Calu3 (cell line): ENCODE results near the gene ADIRF. TPM values are rescaled to one million over a fixed set of nuclear protein-coding genes. Genes with fewer than 3 reads are reported as not detected.
"Not testable (repeated sequence)": the region's sequence is repeated elsewhere in the genome, so short reads cannot be mapped to it uniquely, and the experiment has no call there.

Source experiments
- BruUV-seq: library from RNA; stranded (reverse); fragments of 400-500 nt; replicated peaks from 2 replicates; lab custom pipeline; 2021; lab: Mats Ljungman, UMichigan
- CTCF ChIA-PET: fragments of 300-600 bp; sonication (Branson Sonifier 250); formaldehyde crosslinking; loops from one replicate; lab custom pipeline; 2022; ENCODE audit warnings: antibody characterized with exemption; lab: Charles Lee
- DNase-seq: peaks from one replicate; pipeline ENCODE4 v3.0.0; 2022
- H3K27ac Mint-ChIP-seq: one replicate; pipeline ENCODE4 v1.8.0; 2022; ENCODE audit warnings: mixed read lengths; ENCODE audit not compliant: unreplicated experiment
- H3K27me3 Mint-ChIP-seq: one replicate; pipeline ENCODE4 v1.8.0; 2022; ENCODE audit warnings: mixed read lengths; ENCODE audit not compliant: unreplicated experiment
- H3K36me3 Mint-ChIP-seq: one replicate; pipeline ENCODE4 v1.8.0; 2022; ENCODE audit warnings: mild to moderate bottlenecking, moderate library complexity, mixed read lengths; ENCODE audit not compliant: insufficient read depth, unreplicated experiment
- H3K4me1 Mint-ChIP-seq: one replicate; pipeline ENCODE4 v1.8.0; 2022; ENCODE audit warnings: mild to moderate bottlenecking, low read depth, mixed read lengths; ENCODE audit not compliant: unreplicated experiment
- H3K4me3 Mint-ChIP-seq: one replicate; pipeline ENCODE4 v1.8.0; 2022; ENCODE audit warnings: mild to moderate bottlenecking, low read depth, moderate library complexity, mixed read lengths; ENCODE audit not compliant: unreplicated experiment
- H3K9me3 Mint-ChIP-seq: one replicate; pipeline ENCODE4 v1.8.0; 2022; ENCODE audit warnings: low read depth, mixed read lengths; ENCODE audit not compliant: unreplicated experiment
- intact Hi-C: fragments of 100-400 bp; cut with micrococcal nuclease; formaldehyde crosslinking; loops from one replicate; pipeline ENCODE4 v1.10.0; 2022; ENCODE audit not compliant: unreplicated experiment
- total RNA-seq: library from RNA; stranded (reverse); gene quantifications from 2 replicates; pipeline ENCODE4 v1.2.3, GENCODE V29; 2022
- TF ChIP-seq, protein P1 (sequence below): fragments of 200-600 bp; IDR thresholded peaks from one replicate; pipeline ENCODE4 v1.8.0; 2022; ENCODE audit warnings: antibody characterized with exemption; ENCODE audit not compliant: unreplicated experiment

The ADIRF gene
- total RNA-seq, 1 experiment from 2014 or later = not detected

DNA sequence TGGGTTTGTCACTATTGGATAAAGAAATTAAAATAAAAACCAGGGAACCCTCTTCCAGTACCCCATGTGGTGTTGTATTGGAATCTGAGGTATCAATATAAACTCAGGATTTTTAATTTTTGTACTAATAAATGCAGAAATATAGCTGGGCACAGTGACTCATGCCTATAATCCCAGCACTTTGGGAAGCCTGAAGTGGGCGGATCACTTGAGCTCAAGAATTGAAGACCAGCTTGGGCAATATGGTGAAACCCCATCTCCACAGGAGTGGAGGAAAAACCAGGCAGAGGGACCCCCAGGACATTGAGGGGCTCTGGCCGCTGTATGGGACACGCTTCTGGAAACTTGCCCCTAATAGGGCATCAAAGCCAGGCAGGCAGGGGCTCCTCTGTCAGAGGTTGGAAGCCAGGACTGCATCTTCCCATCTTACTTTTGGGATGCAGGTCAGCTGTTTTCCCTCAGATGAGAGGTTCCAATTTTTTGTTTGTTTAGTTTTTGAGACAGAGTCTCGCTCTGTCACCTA lies 11.1 kb downstream of the ADIRF start:
- Mint-ChIP-seq H3K4me1 (peaks cover 24% of the 10 kb centered on the region), H3K27ac (no peak overlapping the region), H3K36me3 (no peaks in the 10 kb centered on the region), H3K9me3 (no peaks in the 10 kb centered on the region), H3K4me3 (no peak overlapping the region), H3K27me3 (no peaks in the 10 kb centered on the region)
- BruUV-seq = no TSS peak
- TF ChIP-seq, protein P1, sequence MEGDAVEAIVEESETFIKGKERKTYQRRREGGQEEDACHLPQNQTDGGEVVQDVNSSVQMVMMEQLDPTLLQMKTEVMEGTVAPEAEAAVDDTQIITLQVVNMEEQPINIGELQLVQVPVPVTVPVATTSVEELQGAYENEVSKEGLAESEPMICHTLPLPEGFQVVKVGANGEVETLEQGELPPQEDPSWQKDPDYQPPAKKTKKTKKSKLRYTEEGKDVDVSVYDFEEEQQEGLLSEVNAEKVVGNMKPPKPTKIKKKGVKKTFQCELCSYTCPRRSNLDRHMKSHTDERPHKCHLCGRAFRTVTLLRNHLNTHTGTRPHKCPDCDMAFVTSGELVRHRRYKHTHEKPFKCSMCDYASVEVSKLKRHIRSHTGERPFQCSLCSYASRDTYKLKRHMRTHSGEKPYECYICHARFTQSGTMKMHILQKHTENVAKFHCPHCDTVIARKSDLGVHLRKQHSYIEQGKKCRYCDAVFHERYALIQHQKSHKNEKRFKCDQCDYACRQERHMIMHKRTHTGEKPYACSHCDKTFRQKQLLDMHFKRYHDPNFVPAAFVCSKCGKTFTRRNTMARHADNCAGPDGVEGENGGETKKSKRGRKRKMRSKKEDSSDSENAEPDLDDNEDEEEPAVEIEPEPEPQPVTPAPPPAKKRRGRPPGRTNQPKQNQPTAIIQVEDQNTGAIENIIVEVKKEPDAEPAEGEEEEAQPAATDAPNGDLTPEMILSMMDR = no peak
- CTCF ChIA-PET = no interaction called here
- DNase-seq = no peak
- intact Hi-C loops = no loop called here

GRCh38 chr10:86979977-86980448 lies 11.7 kb downstream of the ADIRF start:
- no peaks in the 10 kb centered on the region for H3K36me3 Mint-ChIP-seq
- DNase-seq = no peak
- no TSS peak for BruUV-seq
- no peak overlapping the region for H3K27ac Mint-ChIP-seq
- H3K27me3 Mint-ChIP-seq = no peaks in the 10 kb centered on the region
- intact Hi-C loops = no loop called here
- CTCF ChIA-PET = no interaction called here
- TF ChIP-seq, protein P1 = no peak
- peaks cover 18% of the 10 kb centered on the region for H3K4me1 Mint-ChIP-seq
- no peak overlapping the region for H3K4me3 Mint-ChIP-seq
- no peaks in the 10 kb centered on the region for H3K9me3 Mint-ChIP-seq

- H3K4me3 Mint-ChIP-seq, H3K36me3 Mint-ChIP-seq, BruUV-seq, H3K27me3 Mint-ChIP-seq, H3K27ac Mint-ChIP-seq, DNase-seq, CTCF ChIA-PET, H3K9me3 Mint-ChIP-seq, intact Hi-C loops: not testable (repeated sequence)
- H3K4me1 Mint-ChIP-seq = peaks cover 17% of the 10 kb centered on the region
Measured at GRCh38 chr10:86981020-86981419, 12.7 kb downstream of the ADIRF start.

- TF ChIP-seq, protein P1 = no peak
- no peak overlapping the region for H3K27ac Mint-ChIP-seq
- H3K9me3 Mint-ChIP-seq = no peaks in the 10 kb centered on the region
- CTCF ChIA-PET = no interaction called here
- BruUV-seq = no TSS peak
- intact Hi-C loops = no loop called here
- peaks cover 17% of the 10 kb centered on the region for H3K4me1 Mint-ChIP-seq
- H3K4me3 Mint-ChIP-seq = no peak overlapping the region
- H3K27me3 Mint-ChIP-seq = no peaks in the 10 kb centered on the region
- H3K36me3 Mint-ChIP-seq = no peaks in the 10 kb centered on the region
- no peak for DNase-seq
Measured at GRCh38 chr10:86981716-86982115, 13.4 kb downstream of the ADIRF start.

DNA sequence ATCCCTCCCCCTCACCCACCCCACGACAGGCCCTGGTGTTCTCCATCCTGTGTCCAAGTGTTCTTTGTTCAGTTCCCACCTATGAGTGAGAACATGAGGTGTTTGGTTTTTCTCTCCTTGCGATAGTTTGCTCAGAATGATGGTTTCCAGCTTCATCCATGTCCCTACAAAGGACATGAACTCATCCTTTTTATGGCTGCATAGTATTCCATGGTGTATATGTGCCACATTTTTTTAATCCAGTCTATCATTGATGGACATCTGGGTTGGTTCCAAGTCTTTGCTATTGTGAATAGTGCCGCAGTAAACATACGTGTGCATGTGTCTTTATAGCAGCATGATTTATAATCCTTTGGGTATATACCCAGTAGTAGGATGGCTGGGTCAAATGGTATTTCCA lies 16.2 kb downstream of the ADIRF start:
- H3K4me3 Mint-ChIP-seq, DNase-seq, BruUV-seq, CTCF ChIA-PET, H3K4me1 Mint-ChIP-seq, intact Hi-C loops, H3K27me3 Mint-ChIP-seq, H3K36me3 Mint-ChIP-seq, H3K9me3 Mint-ChIP-seq, H3K27ac Mint-ChIP-seq: not testable (repeated sequence)
